ENCODE measurements around the gene ZNF276. TPM values are rescaled to one million over a fixed set of nuclear protein-coding genes. Genes with fewer than 3 reads are reported as not detected.

The ZNF276 gene
- total RNA-seq, 2 donors from 2014 or later, result 28.2 to 32.6 TPM

- no peak for TF ChIP-seq CTCF (conservative IDR thresholded peaks at IDR 0.05)
- Histone ChIP-seq H3K4me3 (ENCODE audit: low read length) (no peak overlapping the region), H3K4me1 (ENCODE audit: control insufficient read depth, insufficient read depth, low read length) (no peaks in the 10 kb centered on the region), H3K36me3 (ENCODE audit: control insufficient read depth, insufficient read depth, low read length) (peaks cover 92% of the 10 kb centered on the region), H3K9me3 (ENCODE audit: control insufficient read depth, low read length) (no peaks in the 10 kb centered on the region), H3K27me3 (ENCODE audit: control insufficient read depth, insufficient read depth, low read length, poor library complexity, severe bottlenecking) (no peaks in the 10 kb centered on the region), H3K27ac (ENCODE audit: low read depth, low read length) (peak overlapping the region; percentile 11), H3K9ac (ENCODE audit: extremely low read depth, low read length, poor library complexity, severe bottlenecking) (no peak overlapping the region)
- no peak for DNase-seq
- H3K27ac Mint-ChIP-seq, result no peak overlapping the region
- H3K36me3 Mint-ChIP-seq (ENCODE audit: low read depth), result peaks cover 78% of the 10 kb centered on the region
- no peak overlapping the region for H3K4me3 Mint-ChIP-seq
- H3K4me1 Mint-ChIP-seq, result no peaks in the 10 kb centered on the region
- H3K27me3 Mint-ChIP-seq (ENCODE audit: insufficient read depth), result no peaks in the 10 kb centered on the region
- no peaks in the 10 kb centered on the region for H3K9me3 Mint-ChIP-seq
- 93 to 95% methylated on average over 10 to 11 of the region's 11 CpGs for WGBS, 2 experiments (ENCODE audit: insufficient coverage in 1 of 2, insufficient read length in 1 of 2)
Measured at GRCh38 chr16:89741342-89742014, 20.1 kb downstream of the ZNF276 start.

- Mint-ChIP-seq H3K27me3 (ENCODE audit: insufficient read depth) (no peaks in the 10 kb centered on the region), H3K36me3 (ENCODE audit: low read depth) (peaks cover 70% of the 10 kb centered on the region), H3K4me1 (no peaks in the 10 kb centered on the region), H3K4me3 (no peak overlapping the region), H3K27ac (peak overlapping the region; percentile 66), H3K9me3 (no peaks in the 10 kb centered on the region)
- no peak for TF ChIP-seq CTCF (conservative IDR thresholded peaks at IDR 0.05)
- H3K9ac ChIP-seq (ENCODE audit: extremely low read depth, low read length, poor library complexity, severe bottlenecking), result no peak overlapping the region
- H3K4me3 ChIP-seq (ENCODE audit: low read length), result no peak overlapping the region
- H3K27me3 ChIP-seq (ENCODE audit: control insufficient read depth, insufficient read depth, low read length, poor library complexity, severe bottlenecking), result no peaks in the 10 kb centered on the region
- no peak for DNase-seq
- 88 to 91% methylated on average over 2 to 4 of the region's 4 CpGs for WGBS, 2 experiments (ENCODE audit: insufficient coverage in 1 of 2, insufficient read length in 1 of 2)
- H3K36me3 ChIP-seq (ENCODE audit: control insufficient read depth, insufficient read depth, low read length), result peaks cover 90% of the 10 kb centered on the region
- no peaks in the 10 kb centered on the region for H3K9me3 ChIP-seq (ENCODE audit: control insufficient read depth, low read length)
- H3K4me1 ChIP-seq (ENCODE audit: control insufficient read depth, insufficient read depth, low read length), result no peaks in the 10 kb centered on the region
- no peak overlapping the region for H3K27ac ChIP-seq (ENCODE audit: low read depth, low read length)
Measured at GRCh38 chr16:89742948-89743347, 21.6 kb downstream of the ZNF276 start.

DNA sequence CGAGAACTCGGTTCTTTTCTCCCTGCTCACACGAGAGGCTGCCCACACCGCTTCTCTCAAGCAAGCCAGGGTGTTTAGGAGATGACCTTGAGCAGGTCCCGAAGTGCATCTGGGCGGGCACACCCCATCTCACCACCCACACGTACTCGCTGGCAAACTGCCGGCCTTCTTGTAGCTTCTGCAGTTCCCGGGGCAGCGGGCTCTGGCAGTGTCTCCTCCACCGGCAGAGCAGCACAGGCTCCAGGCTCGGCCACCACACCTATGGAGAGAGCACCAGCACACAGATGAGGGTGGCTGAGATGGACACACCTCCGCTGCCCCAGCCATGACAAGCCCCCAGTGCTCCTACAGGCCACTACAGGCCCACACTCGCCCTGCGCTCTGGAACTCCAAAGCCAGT lies 23.5 kb downstream of the ZNF276 start:
- no peaks in the 10 kb centered on the region for H3K9me3 ChIP-seq (ENCODE audit: control insufficient read depth, low read length)
- H3K4me1 ChIP-seq (ENCODE audit: control insufficient read depth, insufficient read depth, low read length), result no peaks in the 10 kb centered on the region
- H3K36me3 ChIP-seq (ENCODE audit: control insufficient read depth, insufficient read depth, low read length), result peaks cover 90% of the 10 kb centered on the region
- Mint-ChIP-seq H3K4me3 (no peak overlapping the region), H3K4me1 (no peaks in the 10 kb centered on the region), H3K27me3 (ENCODE audit: insufficient read depth) (no peaks in the 10 kb centered on the region), H3K27ac (no peak overlapping the region), H3K9me3 (no peaks in the 10 kb centered on the region), H3K36me3 (ENCODE audit: low read depth) (peaks cover 70% of the 10 kb centered on the region)
- H3K9ac ChIP-seq (ENCODE audit: extremely low read depth, low read length, poor library complexity, severe bottlenecking), result no peak overlapping the region
- no peak for TF ChIP-seq CTCF (conservative IDR thresholded peaks at IDR 0.05)
- H3K27ac ChIP-seq (ENCODE audit: low read depth, low read length), result no peak overlapping the region
- H3K4me3 ChIP-seq (ENCODE audit: low read length), result no peak overlapping the region
- DNase-seq, result no peak
- 95 to 98% methylated on average over 7 to 16 of the region's 16 CpGs for WGBS, 2 experiments (ENCODE audit: insufficient coverage in 1 of 2, insufficient read length in 1 of 2)
- H3K27me3 ChIP-seq (ENCODE audit: control insufficient read depth, insufficient read depth, low read length, poor library complexity, severe bottlenecking), result no peaks in the 10 kb centered on the region
